HEK293 (cell line): Measurements from ENCODE around the gene L3MBTL4.
"Not testable (repeated sequence)": the region's sequence is repeated elsewhere in the genome, so short reads cannot be mapped to it uniquely, and the experiment has no call there.

Experiments
- CTCF ChIA-PET: fragments of 350-600 bp; formaldehyde crosslinking; extraction: SDS; loops from one replicate; lab custom pipeline; 2021; ENCODE audit warnings: antibody characterized with exemption; lab: Yijun Ruan, JAX
- POLR2A ChIA-PET: fragments of 300-600 bp; formaldehyde crosslinking; extraction: SDS; loops from one replicate; lab custom pipeline; 2020; ENCODE audit warnings: antibody characterized with exemption, inconsistent platforms; lab: Yijun Ruan, JAX
- H3K27ac ChIP-seq: fragments of 200-500 bp; sonication (Bioruptor generic); 2 replicates; pipeline ENCODE4 v1.5.1; 2014; ENCODE audit warnings: low read depth, low read length, control low read depth, inconsistent platforms; ENCODE audit errors: extremely low read depth
- H3K36me3 ChIP-seq, 2 experiments: fragments of 200-500 bp in 1 of 2; sonication (Bioruptor generic) in 1 of 2; 1 replicate in 1 of 2; 2 replicates in 1 of 2; pipeline ENCODE4 v1.5.1; 2014 to 2017; ENCODE audit warnings: inconsistent platforms in 2 of 2, low read length in 2 of 2; ENCODE audit not compliant: control insufficient read depth in 2 of 2, insufficient read depth in 1 of 2
- H3K4me1 ChIP-seq: fragments of 200-500 bp; sonication (Bioruptor generic); 2 replicates; pipeline ENCODE4 v1.5.1; 2014; ENCODE audit warnings: mild to moderate bottlenecking, low read length, inconsistent platforms; ENCODE audit not compliant: control insufficient read depth, insufficient read depth
- H3K4me3 ChIP-seq: 2 replicates; pipeline ENCODE4 v1.5.1; 2011; ENCODE audit warnings: low read depth, mild to moderate bottlenecking, control low read depth, low read length, moderate library complexity
- H3K9me3 ChIP-seq: fragments of 200-500 bp; sonication (Bioruptor generic); 2 replicates; pipeline ENCODE4 v1.5.1; 2014; ENCODE audit warnings: low read depth, low read length, inconsistent platforms; ENCODE audit not compliant: control insufficient read depth, insufficient read depth
- ELK4 ChIP-seq: IDR thresholded peaks from 2 replicates; pipeline ENCODE4 v1.6.1; 2011; ENCODE audit warnings: mild to moderate bottlenecking, low read depth, low read length, borderline replicate concordance
- GLIS1 ChIP-seq: fragments of 450-650 bp; formaldehyde crosslinking; IDR thresholded peaks from 2 replicates; pipeline ENCODE4 v1.5.1; 2016; ENCODE audit warnings: missing biosample characterization, missing genetic modification characterization
- KLF7 ChIP-seq: fragments of 450-650 bp; formaldehyde crosslinking; IDR thresholded peaks from 2 replicates; pipeline ENCODE4 v1.5.1; 2016; ENCODE audit warnings: missing biosample characterization, missing genetic modification characterization, borderline replicate concordance
- PRDM1 ChIP-seq: fragments of 450-650 bp; formaldehyde crosslinking; IDR thresholded peaks from 2 replicates; pipeline ENCODE4; 2016; ENCODE audit warnings: missing biosample characterization, missing genetic modification characterization
- REST ChIP-seq: fragments of 450-650 bp; formaldehyde crosslinking; IDR thresholded peaks from 2 replicates; pipeline ENCODE4 v1.5.1; 2016; ENCODE audit warnings: missing biosample characterization, missing genetic modification characterization
- SETDB1 ChIP-seq: IDR thresholded peaks from one replicate; pipeline ENCODE4 v1.6.1; 2017; ENCODE audit warnings: mild to moderate bottlenecking, low read length, moderate library complexity, mixed read lengths; ENCODE audit not compliant: insufficient read length
- ZBTB10 ChIP-seq: fragments of 450-650 bp; formaldehyde crosslinking; IDR thresholded peaks from 2 replicates; pipeline ENCODE4 v1.5.1; 2016; ENCODE audit warnings: missing biosample characterization, missing genetic modification characterization
- ZFP69B ChIP-seq: fragments of 450-650 bp; formaldehyde crosslinking; IDR thresholded peaks from 2 replicates; pipeline ENCODE4 v1.5.1; 2016; ENCODE audit warnings: missing biosample characterization, missing genetic modification characterization
- ZNF18 ChIP-seq: fragments of 450-650 bp; formaldehyde crosslinking; IDR thresholded peaks from 2 replicates; pipeline ENCODE4 v1.5.1; 2016; ENCODE audit warnings: missing biosample characterization, missing genetic modification characterization
- ZNF214 ChIP-seq: fragments of 450-650 bp; formaldehyde crosslinking; IDR thresholded peaks from 2 replicates; pipeline ENCODE4 v1.5.1; 2017; ENCODE audit warnings: missing biosample characterization, mild to moderate bottlenecking, missing genetic modification characterization, borderline replicate concordance
- ZNF280C ChIP-seq: fragments of 450-650 bp; formaldehyde crosslinking; IDR thresholded peaks from 2 replicates; pipeline ENCODE4 v1.5.1; 2016; ENCODE audit warnings: missing biosample characterization, missing genetic modification characterization
- ZNF324 ChIP-seq: fragments of 450-650 bp; formaldehyde crosslinking; IDR thresholded peaks from 2 replicates; pipeline ENCODE4 v1.5.1; 2016; ENCODE audit warnings: missing biosample characterization, missing genetic modification characterization
- ZNF335 ChIP-seq: fragments of 450-650 bp; formaldehyde crosslinking; conservative IDR thresholded peaks from 2 replicates; pipeline ENCODE4 v1.5.1; 2016; ENCODE audit warnings: missing biosample characterization, missing genetic modification characterization
- ZNF530 ChIP-seq: fragments of 450-650 bp; formaldehyde crosslinking; IDR thresholded peaks from 2 replicates; pipeline ENCODE4 v1.5.1; 2016; ENCODE audit warnings: low read depth, missing biosample characterization, missing genetic modification characterization
- ZNF549 ChIP-seq: fragments of 450-650 bp; IDR thresholded peaks from 2 replicates; pipeline ENCODE4 v1.5.1; 2018; ENCODE audit warnings: missing biosample characterization, missing genetic modification characterization, mild to moderate bottlenecking, inconsistent platforms, moderate library complexity
- ZNF600 ChIP-seq: fragments of 450-650 bp; formaldehyde crosslinking; IDR thresholded peaks from 2 replicates; pipeline ENCODE4 v1.5.1; 2016; ENCODE audit warnings: missing biosample characterization, missing genetic modification characterization
- ZNF707 ChIP-seq: fragments of 450-650 bp; formaldehyde crosslinking; IDR thresholded peaks from 2 replicates; pipeline ENCODE4 v1.5.1; 2016; ENCODE audit warnings: missing biosample characterization, missing genetic modification characterization
- ZNF830 ChIP-seq: fragments of 450-650 bp; IDR thresholded peaks from 2 replicates; pipeline ENCODE4 v1.5.0; 2018; ENCODE audit warnings: missing biosample characterization, missing genetic modification characterization, low read depth, mild to moderate bottlenecking, moderate library complexity

L3MBTL4 gene

GRCh38 chr18:6194640-6195039 is 220.1 kb downstream of the L3MBTL4 start (continued):
- no peak for TF ChIP-seq ZBTB10
- no peak for TF ChIP-seq ZFP69B (tag by site-specific recombination)
- no peak for TF ChIP-seq ZNF335 (tag by site-specific recombination)
- no peak for TF ChIP-seq ELK4
- TF ChIP-seq ZNF707: no peak
- TF ChIP-seq SETDB1: no peak
- no peak for TF ChIP-seq REST (tag by site-specific recombination)

- POLR2A ChIA-PET, H3K4me1 ChIP-seq, H3K4me3 ChIP-seq, H3K27ac ChIP-seq, H3K36me3 ChIP-seq, CTCF ChIA-PET, H3K9me3 ChIP-seq: not testable (repeated sequence)
These were observed 228.9 kb downstream of the L3MBTL4 start for GRCh38 chr18:6185782-6186181.

- TF ChIP-seq ZNF600 (tag by site-specific recombination): no peak
- no peak for TF ChIP-seq KLF7
- no peak for TF ChIP-seq PRDM1
- no peaks in the 10 kb centered on the region for H3K4me1 ChIP-seq
- no peak overlapping the region for H3K27ac ChIP-seq
- CTCF ChIA-PET: interaction anchor here (1.0 kb wide), 1 partner anchor 44 kb away, joined by 3 read pairs; no protein-coding TSS in a partner anchor
- POLR2A ChIA-PET: no interaction called here
- H3K4me3 ChIP-seq: no peak overlapping the region
- no peaks in the 10 kb centered on the region for H3K9me3 ChIP-seq
- no peaks in the 10 kb centered on the region for H3K36me3 ChIP-seq
These were observed 239.5 kb downstream of the L3MBTL4 start for GRCh38 chr18:6174983-6175745.

GRCh38 chr18:6170604-6171003 is 244.1 kb downstream of the L3MBTL4 start:
- H3K9me3 ChIP-seq: no peaks in the 10 kb centered on the region
- CTCF ChIA-PET: no interaction called here
- no peaks in the 10 kb centered on the region for H3K36me3 ChIP-seq
- H3K4me3 ChIP-seq: no peak overlapping the region
- H3K27ac ChIP-seq: no peak overlapping the region
- no peaks in the 10 kb centered on the region for H3K4me1 ChIP-seq
- POLR2A ChIA-PET: no interaction called here
- TF ChIP-seq ZNF830 (tag by site-specific recombination) (no peak), ZNF280C (tag by site-specific recombination) (no peak), GLIS1 (tag by site-specific recombination) (no peak), ZNF530 (tag by site-specific recombination) (no peak), ZNF18 (tag by site-specific recombination) (no peak), ZNF549 (tag by site-specific recombination) (no peak), ZNF324 (no peak), PRDM1 (no peak), ZNF214 (no peak)
